Liver (tissue), 9 donors: ENCODE measurements around the gene GMEB2. TPM values are rescaled to one million over a fixed set of nuclear protein-coding genes. Genes with fewer than 3 reads are reported as not detected.
"Not testable (repeated sequence)": the region's sequence is repeated elsewhere in the genome, so short reads cannot be mapped to it uniquely, and the experiment has no call there.

ENCODE experiments used
- DNase-seq: peaks from one replicate; pipeline ENCODE4 v3.0.0-alpha.2; 2017; ENCODE audit warnings: low spot score
- H3K27ac ChIP-seq, 2 donors: one replicate each; pipeline ENCODE4 v1.7.0; 2013; ENCODE audit warnings: inconsistent platforms in 2 of 2, low read length in 2 of 2, control low read depth in 1 of 2, low read depth in 1 of 2, mild to moderate bottlenecking in 1 of 2
- H3K27me3 ChIP-seq, 4 donors: one replicate each; pipeline versions ENCODE4 v1.6.1 to v1.7.0; 2013; ENCODE audit warnings: low read length in 3 of 4, inconsistent platforms in 1 of 4, mild to moderate bottlenecking in 1 of 4, moderate library complexity in 1 of 4; ENCODE audit not compliant: control insufficient read depth in 4 of 4, insufficient read depth in 4 of 4
- H3K36me3 ChIP-seq, 4 donors: one replicate each; pipeline versions ENCODE4 v1.6.1 to v1.7.0; 2013; ENCODE audit warnings: low read length in 3 of 4, mild to moderate bottlenecking in 3 of 4, low read depth in 1 of 4, moderate library complexity in 1 of 4; ENCODE audit not compliant: control insufficient read depth in 4 of 4, insufficient read depth in 3 of 4
- H3K4me1 ChIP-seq, 4 donors: one replicate each; pipeline versions ENCODE4 v1.6.1 to v1.7.0; 2013; ENCODE audit warnings: low read length in 3 of 4, mild to moderate bottlenecking in 3 of 4, moderate library complexity in 1 of 4; ENCODE audit not compliant: control insufficient read depth in 4 of 4, insufficient read depth in 4 of 4
- H3K4me3 ChIP-seq, 3 donors: one replicate each; pipeline versions ENCODE4 v1.6.1 to v1.7.0; 2013; ENCODE audit warnings: low read length in 3 of 3, control low read depth in 1 of 3, low read depth in 1 of 3, mild to moderate bottlenecking in 1 of 3
- H3K9ac ChIP-seq, 2 donors: one replicate each; pipeline ENCODE4 v1.7.0; 2013; ENCODE audit warnings: low read length in 2 of 2, mild to moderate bottlenecking in 2 of 2, moderate library complexity in 2 of 2, control low read depth in 1 of 2, low read depth in 1 of 2
- H3K9me3 ChIP-seq, 4 donors: one replicate each; pipeline versions ENCODE4 v1.6.1 to v1.7.0; 2013; ENCODE audit warnings: low read length in 3 of 4; ENCODE audit not compliant: control insufficient read depth in 4 of 4
- EGR1 ChIP-seq, 2 donors: IDR thresholded peaks; 2 replicates each; pipeline ENCODE4 v1.6.1; 2016 to 2018; ENCODE audit warnings: antibody characterized with exemption in 2 of 2, low read depth in 2 of 2
- FOXA1 ChIP-seq: IDR thresholded peaks from 2 replicates; pipeline ENCODE4 v1.6.1; 2016; ENCODE audit warnings: antibody characterized with exemption
- FOXA2 ChIP-seq: IDR thresholded peaks from 2 replicates; pipeline ENCODE4 v1.6.1; 2016; ENCODE audit warnings: antibody characterized with exemption
- GABPA ChIP-seq, 2 donors: IDR thresholded peaks in 1 of 2; conservative IDR thresholded peaks in 1 of 2; 2 replicates each; pipeline ENCODE4 v1.6.1; 2016; ENCODE audit warnings: antibody characterized with exemption in 2 of 2, mild to moderate bottlenecking in 1 of 2, moderate library complexity in 1 of 2
- HNF4A ChIP-seq, 2 donors: conservative IDR thresholded peaks; 2 replicates each; pipeline ENCODE4 v1.6.1; 2016; ENCODE audit warnings: antibody characterized with exemption in 2 of 2, mild to moderate bottlenecking in 2 of 2
- JUND ChIP-seq, 2 donors: IDR thresholded peaks; 2 replicates each; pipeline ENCODE4 v1.6.1; 2016; ENCODE audit warnings: antibody characterized with exemption in 2 of 2
- NR2F2 ChIP-seq: IDR thresholded peaks from 2 replicates; pipeline ENCODE4 v1.6.1; 2016; ENCODE audit warnings: antibody characterized with exemption
- RXRA ChIP-seq, 2 donors: IDR thresholded peaks; 2 replicates each; pipeline ENCODE4 v1.6.1; 2017 to 2018; ENCODE audit warnings: antibody characterized with exemption in 2 of 2, mild to moderate bottlenecking in 1 of 2
- SP1 ChIP-seq: IDR thresholded peaks from 2 replicates; pipeline ENCODE4 v1.6.1; 2018; ENCODE audit warnings: antibody characterized with exemption, mild to moderate bottlenecking
- TAF1 ChIP-seq: conservative IDR thresholded peaks from 2 replicates; pipeline ENCODE4 v1.6.1; 2016; ENCODE audit warnings: antibody characterized with exemption, mild to moderate bottlenecking
- ZBTB33 ChIP-seq: IDR thresholded peaks from 2 replicates; pipeline ENCODE4 v1.6.1; 2016; ENCODE audit warnings: antibody characterized with exemption
- WGBS: extraction: QIAGEN DNeasy Blood & Tissue Kit; methylation state at CpG from one replicate; pipeline ENCODE4 v1.1.7; 2013; 5-methylcytosine and 5-hydroxymethylcytosine counted together
- polyA plus RNA-seq, 2 donors: library from polyadenylated mRNA; stranded (reverse) in 1 of 2; unstranded in 1 of 2; fragments of 200-250 nt in 1 of 2; fragments of >200 nt in 1 of 2; fragmentation: Nextera tagmentation in 1 of 2; extraction: Ambion mirVana in 1 of 2; gene quantifications; one replicate each; pipeline versions ENCODE4 v1.2.1 to v1.2.3, GENCODE V29; 2013 to 2015
- total RNA-seq, 2 donors: library from RNA; depleted of rRNA; stranded (reverse); fragments of >200 nt; gene quantifications; one replicate each; pipeline ENCODE4 v1.2.3, GENCODE V29; 2014
- donor health status: healthy.
- donor health status: healthy.
- donor health status: healthy.
- donor health status: healthy.
- donor health status: healthy.

Gene GMEB2
- total and polyA plus RNA-seq, 4 donors = 1.3 to 8.6 (median 5.3) TPM

DNA sequence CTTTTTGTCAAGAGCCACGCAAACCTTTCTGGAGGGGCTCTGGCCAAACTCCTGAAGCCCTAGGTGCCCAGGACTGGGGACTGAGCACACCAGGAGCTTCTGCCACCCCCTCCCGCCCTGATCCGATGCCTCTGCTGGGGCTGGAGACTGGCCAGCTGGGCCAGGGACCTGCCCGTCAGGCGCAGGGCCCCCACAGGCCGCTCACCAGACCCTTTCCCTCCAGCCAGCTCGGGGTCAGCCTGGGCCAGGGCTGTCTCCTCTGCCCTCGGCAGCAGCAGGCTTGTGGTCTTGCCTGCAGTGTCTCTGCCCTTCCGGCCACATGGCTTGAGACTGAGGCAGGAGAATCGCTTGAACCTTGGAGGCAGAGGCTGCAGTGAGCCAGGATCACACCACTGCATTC is 45.8 kb upstream of the GMEB2 start:
- 93% methylated on average over 10 of the region's 10 CpGs for WGBS
- TF ChIP-seq ZBTB33 (no peak), FOXA1 (no peak), FOXA2 (no peak), JUND (IDR thresholded peaks at IDR 0.05) (no peak), EGR1 (IDR thresholded peaks at IDR 0.05; ENCODE audit: low read depth in 2 of 2) (no peak), TAF1 (no peak), GABPA (IDR thresholded peaks at IDR 0.05 in 1 of 2, conservative IDR thresholded peaks at IDR 0.05 in 1 of 2) (no peak), NR2F2 (no peak)
- Histone ChIP-seq H3K27ac (no peak overlapping the region), H3K4me1 (no peaks in the 10 kb centered on the region), H3K9me3 (no peaks in the 10 kb centered on the region), H3K27me3 (no peaks in the 10 kb centered on the region), H3K9ac (no peak overlapping the region), H3K36me3 (peaks cover 0 to 37% (median 12%) of the 10 kb centered on the region in 4 donors), H3K4me3 (no peak overlapping the region)
- no peak for DNase-seq

DNA sequence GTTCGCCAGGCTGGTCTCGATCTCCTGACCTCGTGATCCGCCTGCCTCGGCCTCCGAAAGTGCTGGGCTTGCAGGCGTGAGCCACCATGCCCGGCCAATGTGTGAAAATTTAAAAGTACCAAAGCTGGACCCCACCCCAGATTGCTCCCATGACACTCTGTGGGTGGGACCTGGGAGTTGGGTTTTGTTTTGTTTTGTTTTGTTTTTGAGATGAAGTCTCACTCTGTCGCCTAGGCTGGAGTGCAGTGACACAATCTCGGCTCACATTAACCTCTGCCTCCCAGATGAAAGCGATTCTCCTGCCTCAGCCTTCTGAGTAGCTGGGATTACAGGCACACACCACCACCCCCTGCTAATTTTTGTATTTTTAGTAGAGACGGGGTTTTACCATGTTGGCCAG is 44.8 kb upstream of the GMEB2 start:
- H3K4me1 ChIP-seq, H3K9me3 ChIP-seq, DNase-seq, H3K4me3 ChIP-seq, H3K27me3 ChIP-seq, H3K27ac ChIP-seq, H3K9ac ChIP-seq: not testable (repeated sequence)
- WGBS = 98% methylated on average over 12 of the region's 12 CpGs
- H3K36me3 ChIP-seq = peaks cover 4 to 40% (median 12%) of the 10 kb centered on the region in 4 donors

DNA sequence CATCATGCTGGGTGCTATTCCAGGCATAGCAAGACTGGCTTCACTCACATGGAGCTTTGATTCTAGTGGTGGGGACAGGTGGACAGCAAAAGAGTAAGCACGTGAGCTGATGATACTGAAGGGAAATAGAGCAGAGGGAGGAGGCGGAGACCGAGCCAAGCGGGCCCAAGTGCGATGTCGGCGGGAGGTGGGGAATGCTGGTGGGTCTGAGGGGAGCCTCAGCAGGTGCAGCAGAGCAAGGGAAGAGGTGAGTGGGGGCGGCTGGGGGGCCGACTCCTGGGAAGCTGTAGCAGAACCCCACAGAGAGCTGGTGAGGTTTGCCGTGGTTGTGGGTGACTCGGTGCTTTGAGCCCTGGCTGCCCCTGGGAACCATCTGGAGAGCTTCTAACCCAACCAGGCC is 41.5 kb upstream of the GMEB2 start:
- H3K36me3 ChIP-seq = peaks cover 6 to 33% (median 12%) of the 10 kb centered on the region in 4 donors
- no peaks in the 10 kb centered on the region for H3K4me1 ChIP-seq
- no peak overlapping the region for H3K9ac ChIP-seq
- DNase-seq = no peak
- no peaks in the 10 kb centered on the region for H3K9me3 ChIP-seq
- WGBS = 97% methylated on average over 11 of the region's 11 CpGs
- no peak overlapping the region for H3K27ac ChIP-seq
- no peak overlapping the region for H3K4me3 ChIP-seq
- TF ChIP-seq TAF1 = no peak
- TF ChIP-seq FOXA2 = no peak
- TF ChIP-seq HNF4A (conservative IDR thresholded peaks at IDR 0.05) = no peak
- TF ChIP-seq EGR1 (IDR thresholded peaks at IDR 0.05; ENCODE audit: low read depth in 2 of 2) = no peak
- no peak for TF ChIP-seq GABPA (IDR thresholded peaks at IDR 0.05 in 1 of 2, conservative IDR thresholded peaks at IDR 0.05 in 1 of 2)
- no peak for TF ChIP-seq SP1
- no peak for TF ChIP-seq RXRA (IDR thresholded peaks at IDR 0.05)
- no peaks in the 10 kb centered on the region for H3K27me3 ChIP-seq

DNA sequence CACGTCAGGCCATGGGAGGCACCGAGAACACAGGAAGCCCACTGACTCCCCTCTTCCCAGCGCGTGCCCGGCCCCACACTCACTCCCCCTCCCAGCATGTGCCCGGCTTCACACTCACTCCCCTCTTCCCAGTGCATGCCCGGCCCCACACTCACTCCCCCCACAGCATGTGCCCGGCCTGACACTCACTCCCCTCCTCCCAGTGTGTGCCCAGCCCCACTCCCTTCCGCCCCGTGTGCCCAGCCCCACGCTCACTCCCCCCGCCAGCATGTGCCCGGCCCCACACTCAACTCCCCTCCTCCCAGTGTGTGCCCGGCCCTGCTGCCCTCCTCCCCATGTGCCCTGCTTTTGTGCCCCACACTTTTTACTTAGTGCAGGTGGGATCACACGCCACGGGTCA is 41.0 kb upstream of the GMEB2 start:
- no peak for TF ChIP-seq EGR1 (IDR thresholded peaks at IDR 0.05; ENCODE audit: low read depth in 2 of 2)
- WGBS = 97% methylated on average over 16 of the region's 16 CpGs
- Histone ChIP-seq H3K4me1 (no peaks in the 10 kb centered on the region), H3K9ac (no peak overlapping the region), H3K27ac (no peak overlapping the region), H3K4me3 (no peak overlapping the region), H3K36me3 (peaks cover 6 to 38% (median 13%) of the 10 kb centered on the region in 4 donors), H3K9me3 (no peaks in the 10 kb centered on the region), H3K27me3 (no peaks in the 10 kb centered on the region)
- no peak for DNase-seq
